ENCODE data around the gene HIVEP2. TPM values are rescaled to one million over a fixed set of nuclear protein-coding genes. Genes with fewer than 3 reads are reported as not detected.
"Not testable (repeated sequence)": the region's sequence is repeated elsewhere in the genome, so short reads cannot be mapped to it uniquely, and the experiment has no call there.

HIVEP2 gene
- total RNA-seq: 7.9 and 14.0 TPM in 2 replicates

GRCh38 chr6:142945049-142945445 is at the start of gene HIVEP2:
TSS of gene HIVEP2 (minus strand) at chr6:142945176. CDS start at chr6:142774738, 170,438 bp downstream.
- FAIRE-seq: no peak
- peak; percentile 84 for DNase-seq (ENCODE audit: low read depth)
- H3K36me3 ChIP-seq (ENCODE audit: control insufficient read depth, insufficient read depth, low read length): no peaks in the 10 kb centered on the region
- no peaks in the 10 kb centered on the region for H3K27me3 ChIP-seq (ENCODE audit: control insufficient read depth, insufficient read depth, low read length)
- no peak for TF ChIP-seq CTCF (IDR thresholded peaks at IDR 0.05; ENCODE audit: insufficient read depth, low read length, severe bottlenecking)
- peak within 1 kb of the TSS; percentile 99 for H3K4me3 ChIP-seq (ENCODE audit: low read depth, low read length)

- no peak for DNase-seq (ENCODE audit: low read depth)
- Histone ChIP-seq H3K4me3 (ENCODE audit: low read depth, low read length) (no peak overlapping the region), H3K36me3 (ENCODE audit: control insufficient read depth, insufficient read depth, low read length) (no peaks in the 10 kb centered on the region), H3K27me3 (ENCODE audit: control insufficient read depth, insufficient read depth, low read length) (no peaks in the 10 kb centered on the region)
- TF ChIP-seq CTCF (IDR thresholded peaks at IDR 0.05; ENCODE audit: insufficient read depth, low read length, severe bottlenecking): no peak
- FAIRE-seq: no peak
Measured at GRCh38 chr6:142993977-142994376, 49.0 kb upstream of the HIVEP2 start.

GRCh38 chr6:142987490-142987889 is 42.5 kb upstream of the HIVEP2 start:
- TF ChIP-seq CTCF (IDR thresholded peaks at IDR 0.05; ENCODE audit: insufficient read depth, low read length, severe bottlenecking): no peak
- H3K4me3 ChIP-seq (ENCODE audit: low read depth, low read length): no peak overlapping the region
- H3K36me3 ChIP-seq (ENCODE audit: control insufficient read depth, insufficient read depth, low read length): no peaks in the 10 kb centered on the region
- no peaks in the 10 kb centered on the region for H3K27me3 ChIP-seq (ENCODE audit: control insufficient read depth, insufficient read depth, low read length)
- FAIRE-seq (no peak), DNase-seq (ENCODE audit: low read depth) (peak; percentile 8)

GRCh38 chr6:142985281-142985680 is 40.3 kb upstream of the HIVEP2 start:
- TF ChIP-seq CTCF (IDR thresholded peaks at IDR 0.05; ENCODE audit: insufficient read depth, low read length, severe bottlenecking): no peak
- H3K4me3 ChIP-seq (ENCODE audit: low read depth, low read length): no peak overlapping the region
- H3K27me3 ChIP-seq (ENCODE audit: control insufficient read depth, insufficient read depth, low read length): no peaks in the 10 kb centered on the region
- H3K36me3 ChIP-seq (ENCODE audit: control insufficient read depth, insufficient read depth, low read length): no peaks in the 10 kb centered on the region
- no peak for DNase-seq (ENCODE audit: low read depth)
- no peak for FAIRE-seq

- FAIRE-seq: no peak
- TF ChIP-seq CTCF (IDR thresholded peaks at IDR 0.05; ENCODE audit: insufficient read depth, low read length, severe bottlenecking): no peak
- Histone ChIP-seq H3K27me3 (ENCODE audit: control insufficient read depth, insufficient read depth, low read length) (no peaks in the 10 kb centered on the region), H3K36me3 (ENCODE audit: control insufficient read depth, insufficient read depth, low read length) (no peaks in the 10 kb centered on the region), H3K4me3 (ENCODE audit: low read depth, low read length) (no peak overlapping the region)
- no peak for DNase-seq (ENCODE audit: low read depth)
Measured at GRCh38 chr6:142984386-142984785, 39.4 kb upstream of the HIVEP2 start.

- peak; percentile 13 for DNase-seq (ENCODE audit: low read depth)
Measured at GRCh38 chr6:142975365-142975764, 30.4 kb upstream of the HIVEP2 start.

GRCh38 chr6:142970941-142971340 is 26.0 kb upstream of the HIVEP2 start:
- H3K4me3 ChIP-seq (ENCODE audit: low read depth, low read length); FAIRE-seq; DNase-seq (ENCODE audit: low read depth); H3K27me3 ChIP-seq (ENCODE audit: control insufficient read depth, insufficient read depth, low read length); H3K36me3 ChIP-seq (ENCODE audit: control insufficient read depth, insufficient read depth, low read length): not testable (repeated sequence)

More at GRCh38 chr6:142975365-142975764, 30.4 kb upstream of the HIVEP2 start:
- no peaks in the 10 kb centered on the region for H3K27me3 ChIP-seq (ENCODE audit: control insufficient read depth, insufficient read depth, low read length)
- no peak for FAIRE-seq
- H3K4me3 ChIP-seq (ENCODE audit: low read depth, low read length): no peak overlapping the region
- no peak for TF ChIP-seq CTCF (IDR thresholded peaks at IDR 0.05; ENCODE audit: insufficient read depth, low read length, severe bottlenecking)
- no peaks in the 10 kb centered on the region for H3K36me3 ChIP-seq (ENCODE audit: control insufficient read depth, insufficient read depth, low read length)

Measured in bronchial epithelial cell (primary cell).